HepG2 (cell line): ENCODE data around the gene HAO2. TPM values are rescaled to one million over a fixed set of nuclear protein-coding genes. Genes with fewer than 3 reads are reported as not detected.

Experiments
- ATAC-seq: fragments of 200-7000 bp; cut with Tn5 transposase; 3 replicates; pipeline ENCODE4 v1.9.1; 2020; ENCODE audit warnings: mild to moderate bottlenecking, moderate library complexity
- BruUV-seq: library from RNA; stranded (reverse); fragments of 400-500 nt; replicated peaks from 2 replicates; lab custom pipeline; 2021; lab: Mats Ljungman, UMichigan
- CTCF ChIA-PET: fragments of 300-600 bp; formaldehyde crosslinking; extraction: SDS; loops from one replicate; lab custom pipeline; 2021; ENCODE audit warnings: low total read pairs, inconsistent platforms, low intra/inter-chr PET ratio; lab: Yijun Ruan, JAX
- POLR2A ChIA-PET: fragments of 350-600 bp; sonication (Branson Sonifier 250); formaldehyde crosslinking; loops from one replicate; lab custom pipeline; 2020; ENCODE audit warnings: antibody characterized with exemption, inconsistent platforms; lab: Yijun Ruan, JAX
- DNase-seq: peaks from one replicate; pipeline ENCODE4 v3.0.0-alpha.2; 2015; ENCODE audit warnings: low spot score
- FAIRE-seq: peaks from 3 replicates; lab custom pipeline; 2011; peaks lifted over from hg19 to GRCh38; lab: Jason Lieb, UNC
- H2AFZ ChIP-seq: one replicate; pipeline ENCODE4 v1.6.1; 2011; ENCODE audit warnings: low read length, inconsistent platforms
- H3K27ac ChIP-seq: fragments of 300-600 bp; 3 replicates; pipeline ENCODE4 v1.8.0; 2011; ENCODE audit warnings: mixed run types, mild to moderate bottlenecking, mixed read lengths, low read length, inconsistent platforms; ENCODE audit not compliant: insufficient read depth; ENCODE audit errors: extremely low read length
- H3K27me3 ChIP-seq, 2 experiments: fragments of 200-600 bp in 1 of 2; 2 replicates in 1 of 2; 3 replicates in 1 of 2; pipeline versions ENCODE4 v1.6.0 to v1.8.0; 2011; ENCODE audit warnings: low read length in 2 of 2, mild to moderate bottlenecking in 2 of 2, moderate library complexity in 2 of 2, inconsistent platforms in 1 of 2; ENCODE audit not compliant: insufficient read depth in 2 of 2, control insufficient read depth in 1 of 2
- H3K36me3 ChIP-seq, 2 experiments: fragments of 200-600 bp in 1 of 2; replicated peaks in 1 of 2; 2 replicates in 1 of 2; 3 replicates in 1 of 2; pipeline versions ENCODE4 v1.5.1 to v1.8.0; 2011; ENCODE audit warnings: low read length in 2 of 2, inconsistent platforms in 1 of 2; ENCODE audit not compliant: insufficient read depth in 2 of 2, control insufficient read depth in 1 of 2
- H3K4me1 ChIP-seq: 2 replicates; pipeline ENCODE4 v1.5.1; 2012; ENCODE audit warnings: low read length, inconsistent platforms; ENCODE audit not compliant: insufficient read depth
- H3K4me2 ChIP-seq: 2 replicates; pipeline ENCODE4 v1.6.0; 2011; ENCODE audit warnings: low read depth, low read length, inconsistent platforms
- H3K4me3 ChIP-seq, 3 experiments: fragments of 200-600 bp in 1 of 3; sonication (generic), shearing (Covaris generic) in 1 of 3; replicated peaks in 1 of 3; 2 replicates each; pipeline ENCODE4 v1.5.1; 2011 to 2016; ENCODE audit warnings: low read length in 3 of 3, inconsistent platforms in 2 of 3, low read depth in 2 of 3, mild to moderate bottlenecking in 2 of 3, control low read depth in 1 of 3, mixed read lengths in 1 of 3; ENCODE audit not compliant: insufficient read depth in 1 of 3
- H3K79me2 ChIP-seq: one replicate; pipeline ENCODE4 v1.6.1; 2011; ENCODE audit warnings: low read length, inconsistent platforms; ENCODE audit not compliant: insufficient read depth
- H3K9ac ChIP-seq: 2 replicates; pipeline ENCODE4 v1.6.0; 2011; ENCODE audit warnings: mild to moderate bottlenecking, low read depth, low read length, inconsistent platforms; ENCODE audit not compliant: insufficient read depth
- H3K9me3 ChIP-seq: 2 replicates; pipeline ENCODE4 v1.5.1; 2012; ENCODE audit warnings: mild to moderate bottlenecking, low read length
- H4K20me1 ChIP-seq: 2 replicates; pipeline ENCODE4 v1.6.0; 2011; ENCODE audit warnings: inconsistent platforms, mild to moderate bottlenecking, low read length, moderate library complexity; ENCODE audit not compliant: insufficient read depth
- CBX5 ChIP-seq: sonication (generic); formaldehyde crosslinking; IDR thresholded peaks from 2 replicates; pipeline ENCODE4 v1.4.0; 2020; ENCODE audit warnings: missing genetic modification reagents, borderline replicate concordance
- ZNF124 ChIP-seq: sonication (generic); formaldehyde crosslinking; IDR thresholded peaks from 2 replicates; pipeline ENCODE4 v1.4.0; 2020; ENCODE audit warnings: missing genetic modification reagents
- ZSCAN29 ChIP-seq: sonication (generic); formaldehyde crosslinking; conservative IDR thresholded peaks from 2 replicates; pipeline ENCODE4 v1.4.0; 2020; ENCODE audit warnings: mild to moderate bottlenecking, missing genetic modification reagents
- WGBS: methylation state at CpG from one replicate; pipeline ENCODE4 v1.1.6; 2017; ENCODE audit warnings: low lambda C conversion rate; 5-methylcytosine and 5-hydroxymethylcytosine counted together
- in situ Hi-C: cut with HindIII; loops from 2 replicates; pipeline ENCODE4 v1.10.0; 2017; ENCODE audit warnings: low pct_unique_long_range_greater_than_20kb; ENCODE audit not compliant: extremely low pct_ligation_motif_present
- intact Hi-C: fragments of 100-400 bp; cut with micrococcal nuclease; formaldehyde crosslinking; loops from one replicate; pipeline ENCODE4 v1.10.0; 2022; ENCODE audit not compliant: unreplicated experiment
- polyA plus RNA-seq, 8 experiments: library from polyadenylated mRNA; depleted of rRNA in 3 of 8; stranded (reverse) in 7 of 8; unstranded in 1 of 8; fragments of >200 nt; fragmentation: Illumina TruSeq in 4 of 8; extraction: Trizol in 4 of 8; gene quantifications; 2 replicates each; pipeline versions ENCODE4 v1.2.1 to v1.2.3, GENCODE V29; 2011 to 2016; ENCODE audit warnings: low read depth in 4 of 8, missing spikeins in 1 of 8, mixed read lengths in 1 of 8; ENCODE audit not compliant: insufficient read depth in 1 of 8
- total RNA-seq, 5 experiments: library from RNA; depleted of rRNA; stranded (reverse); fragments of >200 nt; fragmentation: Illumina TruSeq; extraction: Trizol; gene quantifications; 2 replicates each; pipeline ENCODE4 v1.2.3, GENCODE V29; 2016; ENCODE audit warnings: low read depth in 1 of 5
- TF ChIP-seq, protein P1 (sequence below): sonication (generic); formaldehyde crosslinking; conservative IDR thresholded peaks from 2 replicates; pipeline ENCODE4 v1.4.0; 2020; ENCODE audit warnings: missing genetic modification reagents

The HAO2 gene
- total and polyA plus RNA-seq, 2 of the 13 experiments (the other 11 are each of a cell fraction or from before 2014, with no cell fraction given), result 0.05 to 0.09 TPM

GRCh38 chr1:119329541-119330461 is 38.8 kb upstream of the HAO2 start:
- FAIRE-seq (no peak), ATAC-seq (no peak), DNase-seq (no peak)
- 97% methylated on average over 6 of the region's 8 CpGs for WGBS
- no TSS peak for BruUV-seq
- H3K27me3 ChIP-seq, result no peaks in the 10 kb centered on the region
- ChIA-PET CTCF (no interaction called here), POLR2A (no interaction called here)
- H3K36me3 ChIP-seq, result no peaks in the 10 kb centered on the region
- no peak overlapping the region for H3K4me3 ChIP-seq
- H2AFZ ChIP-seq, result no peak overlapping the region
- no peak overlapping the region for H3K9ac ChIP-seq
- intact Hi-C loops, result no loop called here
- TF ChIP-seq ZSCAN29 (CRISPR knock-in tag), result no peak
- TF ChIP-seq CBX5 (CRISPR knock-in tag), result no peak
- no peak for TF ChIP-seq ZNF124 (CRISPR knock-in tag)
- TF ChIP-seq, protein P1, sequence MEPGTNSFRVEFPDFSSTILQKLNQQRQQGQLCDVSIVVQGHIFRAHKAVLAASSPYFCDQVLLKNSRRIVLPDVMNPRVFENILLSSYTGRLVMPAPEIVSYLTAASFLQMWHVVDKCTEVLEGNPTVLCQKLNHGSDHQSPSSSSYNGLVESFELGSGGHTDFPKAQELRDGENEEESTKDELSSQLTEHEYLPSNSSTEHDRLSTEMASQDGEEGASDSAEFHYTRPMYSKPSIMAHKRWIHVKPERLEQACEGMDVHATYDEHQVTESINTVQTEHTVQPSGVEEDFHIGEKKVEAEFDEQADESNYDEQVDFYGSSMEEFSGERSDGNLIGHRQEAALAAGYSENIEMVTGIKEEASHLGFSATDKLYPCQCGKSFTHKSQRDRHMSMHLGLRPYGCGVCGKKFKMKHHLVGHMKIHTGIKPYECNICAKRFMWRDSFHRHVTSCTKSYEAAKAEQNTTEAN (CRISPR knock-in tag), result no peak
- no peaks in the 10 kb centered on the region for H4K20me1 ChIP-seq
- no peaks in the 10 kb centered on the region for H3K79me2 ChIP-seq
- H3K4me2 ChIP-seq, result no peak overlapping the region
- in situ Hi-C loops, result loop anchor here (5.0 kb wide), 1 partner anchor 42 kb away; no protein-coding TSS in a partner anchor
- H3K4me1 ChIP-seq, result peaks cover 35% of the 10 kb centered on the region
- no peak overlapping the region for H3K27ac ChIP-seq
- H3K9me3 ChIP-seq, result no peaks in the 10 kb centered on the region
